ENCODE measurements around the gene MAP2K3. TPM values are rescaled to one million over a fixed set of nuclear protein-coding genes. Genes with fewer than 3 reads are reported as not detected.

The MAP2K3 gene
- total and polyA plus RNA-seq, 2 donors (not counting 1 experiment from before 2014, with no cell fraction given) = 23.8 to 80.9 TPM

DNA sequence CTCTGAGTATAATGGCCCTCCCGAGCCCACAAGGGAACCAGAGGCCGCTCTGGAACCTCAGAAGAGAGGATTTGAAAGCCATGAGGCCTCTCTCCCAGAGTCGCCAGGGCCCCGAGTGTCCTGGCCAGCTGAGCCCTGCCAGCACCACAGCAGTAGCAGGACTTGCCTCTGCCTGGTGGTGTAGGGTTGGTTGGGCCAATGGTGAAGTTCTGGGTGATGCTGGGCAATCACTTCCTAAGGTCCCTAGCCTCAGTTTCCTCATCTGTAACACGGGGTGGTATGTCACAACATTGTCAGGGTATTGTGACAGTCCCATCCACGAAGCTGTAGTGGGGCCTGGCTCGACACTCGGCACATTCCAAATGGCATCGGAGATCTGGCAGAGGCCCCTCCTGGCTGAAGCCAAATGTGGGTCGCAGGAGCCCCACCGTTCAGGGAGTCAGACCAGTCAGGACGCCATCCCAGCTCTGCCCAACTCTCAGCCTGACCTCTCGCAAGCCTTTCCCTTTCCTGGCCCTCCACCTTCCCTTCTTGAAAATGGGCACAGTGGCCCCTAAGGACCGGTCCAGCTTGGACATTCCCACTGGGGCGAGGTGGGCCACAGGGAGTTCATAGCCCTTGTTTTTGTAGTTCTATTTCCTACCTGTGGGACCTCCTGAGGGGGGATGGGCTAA is 33.0 kb upstream of the MAP2K3 start:
- H3K36me3 ChIP-seq (ENCODE audit: control insufficient read depth, insufficient read depth, low read length) = no peaks in the 10 kb centered on the region
- no peak overlapping the region for H3K27ac ChIP-seq (ENCODE audit: insufficient read depth, low read length)
- H3K9me3 ChIP-seq (ENCODE audit: control insufficient read depth, insufficient read depth, low read depth, low read length) = no peaks in the 10 kb centered on the region
- no peak overlapping the region for H2AFZ ChIP-seq (ENCODE audit: low read length)
- H3K79me2 ChIP-seq (ENCODE audit: control insufficient read depth, insufficient read depth, low read length) = no peaks in the 10 kb centered on the region
- no peaks in the 10 kb centered on the region for H4K20me1 ChIP-seq (ENCODE audit: control insufficient read depth, extremely low read depth, insufficient read depth, low read length)
- no peaks in the 10 kb centered on the region for H3K27me3 ChIP-seq (ENCODE audit: control insufficient read depth, insufficient read depth, low read length)
- DNase-seq (ENCODE audit: low read depth in 2 of 2) = no peak
- H3K4me1 ChIP-seq (ENCODE audit: control insufficient read depth, extremely low read depth, insufficient read depth, low read length) = peaks cover 4% of the 10 kb centered on the region
- no peak overlapping the region for H3K9ac ChIP-seq (ENCODE audit: insufficient read depth, low read length)
- no peak for TF ChIP-seq EZH2 (IDR thresholded peaks at IDR 0.05; ENCODE audit: low read length, missing control alignments)
- peak overlapping the region in 1 of 4 experiments; percentile 68 for H3K4me3 ChIP-seq (replicated peaks in 1 of 4; ENCODE audit: control extremely low read depth in 1 of 4, insufficient read depth in 1 of 4, low read depth in 3 of 4, low read length in 4 of 4)
- no peak overlapping the region for H3K4me2 ChIP-seq (ENCODE audit: extremely low read depth, insufficient read depth, low read length)

DNA sequence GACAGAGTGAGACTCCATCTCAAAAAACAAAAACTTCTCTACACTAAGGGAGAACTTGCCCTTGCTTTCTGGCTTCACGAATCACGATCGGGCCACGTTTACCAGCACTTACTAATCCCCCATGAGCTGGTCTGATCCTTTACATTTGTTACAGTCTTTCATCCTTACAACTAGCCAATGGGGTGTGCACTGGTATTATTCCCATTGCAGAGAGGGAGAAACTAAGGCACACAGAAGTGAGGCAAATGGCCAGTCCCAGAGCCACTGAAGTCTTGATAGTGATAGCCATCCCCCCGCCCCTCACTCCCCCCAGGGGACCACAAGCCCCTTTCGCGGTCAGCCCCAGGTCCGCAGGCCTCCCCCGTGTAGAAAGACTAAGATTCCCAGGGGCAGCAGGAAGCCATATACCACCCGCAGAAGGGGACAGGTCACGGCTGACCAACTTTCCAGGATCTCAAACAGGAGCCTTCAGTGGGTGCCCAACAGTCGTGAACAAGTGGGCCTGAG is 32.2 kb upstream of the MAP2K3 start:
- H3K79me2 ChIP-seq (ENCODE audit: control insufficient read depth, insufficient read depth, low read length) = no peaks in the 10 kb centered on the region
- no peak overlapping the region for H2AFZ ChIP-seq (ENCODE audit: low read length)
- peaks cover 4% of the 10 kb centered on the region for H3K4me1 ChIP-seq (ENCODE audit: control insufficient read depth, extremely low read depth, insufficient read depth, low read length)
- H3K4me3 ChIP-seq (replicated peaks in 1 of 4; ENCODE audit: control extremely low read depth in 1 of 4, insufficient read depth in 1 of 4, low read depth in 3 of 4, low read length in 4 of 4) = peak overlapping the region; percentile 34 to 68 (median 62)
- TF ChIP-seq, protein P1, sequence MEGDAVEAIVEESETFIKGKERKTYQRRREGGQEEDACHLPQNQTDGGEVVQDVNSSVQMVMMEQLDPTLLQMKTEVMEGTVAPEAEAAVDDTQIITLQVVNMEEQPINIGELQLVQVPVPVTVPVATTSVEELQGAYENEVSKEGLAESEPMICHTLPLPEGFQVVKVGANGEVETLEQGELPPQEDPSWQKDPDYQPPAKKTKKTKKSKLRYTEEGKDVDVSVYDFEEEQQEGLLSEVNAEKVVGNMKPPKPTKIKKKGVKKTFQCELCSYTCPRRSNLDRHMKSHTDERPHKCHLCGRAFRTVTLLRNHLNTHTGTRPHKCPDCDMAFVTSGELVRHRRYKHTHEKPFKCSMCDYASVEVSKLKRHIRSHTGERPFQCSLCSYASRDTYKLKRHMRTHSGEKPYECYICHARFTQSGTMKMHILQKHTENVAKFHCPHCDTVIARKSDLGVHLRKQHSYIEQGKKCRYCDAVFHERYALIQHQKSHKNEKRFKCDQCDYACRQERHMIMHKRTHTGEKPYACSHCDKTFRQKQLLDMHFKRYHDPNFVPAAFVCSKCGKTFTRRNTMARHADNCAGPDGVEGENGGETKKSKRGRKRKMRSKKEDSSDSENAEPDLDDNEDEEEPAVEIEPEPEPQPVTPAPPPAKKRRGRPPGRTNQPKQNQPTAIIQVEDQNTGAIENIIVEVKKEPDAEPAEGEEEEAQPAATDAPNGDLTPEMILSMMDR (conservative IDR thresholded peaks at IDR 0.05 in 1 of 2, IDR thresholded peaks at IDR 0.05 in 1 of 2; ENCODE audit: low read depth in 1 of 2, low read length in 2 of 2) = no peak
- TF ChIP-seq EZH2 (IDR thresholded peaks at IDR 0.05; ENCODE audit: low read length, missing control alignments) = no peak
- H4K20me1 ChIP-seq (ENCODE audit: control insufficient read depth, extremely low read depth, insufficient read depth, low read length) = no peaks in the 10 kb centered on the region
- H3K27ac ChIP-seq (ENCODE audit: insufficient read depth, low read length) = no peak overlapping the region
- no peaks in the 10 kb centered on the region for H3K36me3 ChIP-seq (ENCODE audit: control insufficient read depth, insufficient read depth, low read length)
- peak overlapping the region; percentile 16 for H3K9ac ChIP-seq (ENCODE audit: insufficient read depth, low read length)
- no peak for DNase-seq (ENCODE audit: low read depth in 2 of 2)
- H3K4me2 ChIP-seq (ENCODE audit: extremely low read depth, insufficient read depth, low read length) = peak overlapping the region; percentile 38
- no peaks in the 10 kb centered on the region for H3K9me3 ChIP-seq (ENCODE audit: control insufficient read depth, insufficient read depth, low read depth, low read length)
- no peaks in the 10 kb centered on the region for H3K27me3 ChIP-seq (ENCODE audit: control insufficient read depth, insufficient read depth, low read length)

- H3K79me2 ChIP-seq (ENCODE audit: control insufficient read depth, insufficient read depth, low read length) = no peaks in the 10 kb centered on the region
- no peaks in the 10 kb centered on the region for H3K9me3 ChIP-seq (ENCODE audit: control insufficient read depth, insufficient read depth, low read depth, low read length)
- H4K20me1 ChIP-seq (ENCODE audit: control insufficient read depth, extremely low read depth, insufficient read depth, low read length) = no peaks in the 10 kb centered on the region
- H3K36me3 ChIP-seq (ENCODE audit: control insufficient read depth, insufficient read depth, low read length) = no peaks in the 10 kb centered on the region
- peak within 1 kb of the TSS; percentile 90 for H3K4me2 ChIP-seq (ENCODE audit: extremely low read depth, insufficient read depth, low read length)
- peaks cover 4% of the 10 kb centered on the region for H3K4me1 ChIP-seq (ENCODE audit: control insufficient read depth, extremely low read depth, insufficient read depth, low read length)
- DNase-seq (ENCODE audit: low read depth in 2 of 2) = peak; percentile 80 to 84
- peak within 1 kb of the TSS; percentile 37 for H3K9ac ChIP-seq (ENCODE audit: insufficient read depth, low read length)
- H2AFZ ChIP-seq (ENCODE audit: low read length) = peak within 1 kb of the TSS; percentile 90
- no peaks in the 10 kb centered on the region for H3K27me3 ChIP-seq (ENCODE audit: control insufficient read depth, insufficient read depth, low read length)
- TF ChIP-seq EZH2 (IDR thresholded peaks at IDR 0.05; ENCODE audit: low read length, missing control alignments) = no peak
- TF ChIP-seq, protein P1 (conservative IDR thresholded peaks at IDR 0.05 in 1 of 2, IDR thresholded peaks at IDR 0.05 in 1 of 2; ENCODE audit: low read depth in 1 of 2, low read length in 2 of 2) = no peak
- H3K27ac ChIP-seq (ENCODE audit: insufficient read depth, low read length) = no peak within 1 kb of the TSS
- peak within 1 kb of the TSS; percentile 54 to 68 (median 62) for H3K4me3 ChIP-seq (replicated peaks in 1 of 4; ENCODE audit: control extremely low read depth in 1 of 4, insufficient read depth in 1 of 4, low read depth in 3 of 4, low read length in 4 of 4)
Observed at GRCh38 chr17:21252796-21253645, 31.5 kb upstream of the MAP2K3 start, which contains the start of gene NATD1. Gene NATD1, minus strand, starts transcription at chr17:21253410. Its CDS starts 146 bp downstream, at chr17:21253264.
